Stimulated activated CD8-positive, alpha-beta memory T cell treated with anti-CD3 and anti-CD28 coated beads, Interleukin-12 subunit alpha, Interleukin-12 subunit beta, amount 100 ng/mL, for 1 hour (primary cell): ENCODE data around the gene UBN2.

Experiments
- DNase-seq: peaks from one replicate; pipeline ENCODE4 v3.0.0-alpha.2; 2020; ENCODE audit warnings: low read depth

UBN2 gene

DNA sequence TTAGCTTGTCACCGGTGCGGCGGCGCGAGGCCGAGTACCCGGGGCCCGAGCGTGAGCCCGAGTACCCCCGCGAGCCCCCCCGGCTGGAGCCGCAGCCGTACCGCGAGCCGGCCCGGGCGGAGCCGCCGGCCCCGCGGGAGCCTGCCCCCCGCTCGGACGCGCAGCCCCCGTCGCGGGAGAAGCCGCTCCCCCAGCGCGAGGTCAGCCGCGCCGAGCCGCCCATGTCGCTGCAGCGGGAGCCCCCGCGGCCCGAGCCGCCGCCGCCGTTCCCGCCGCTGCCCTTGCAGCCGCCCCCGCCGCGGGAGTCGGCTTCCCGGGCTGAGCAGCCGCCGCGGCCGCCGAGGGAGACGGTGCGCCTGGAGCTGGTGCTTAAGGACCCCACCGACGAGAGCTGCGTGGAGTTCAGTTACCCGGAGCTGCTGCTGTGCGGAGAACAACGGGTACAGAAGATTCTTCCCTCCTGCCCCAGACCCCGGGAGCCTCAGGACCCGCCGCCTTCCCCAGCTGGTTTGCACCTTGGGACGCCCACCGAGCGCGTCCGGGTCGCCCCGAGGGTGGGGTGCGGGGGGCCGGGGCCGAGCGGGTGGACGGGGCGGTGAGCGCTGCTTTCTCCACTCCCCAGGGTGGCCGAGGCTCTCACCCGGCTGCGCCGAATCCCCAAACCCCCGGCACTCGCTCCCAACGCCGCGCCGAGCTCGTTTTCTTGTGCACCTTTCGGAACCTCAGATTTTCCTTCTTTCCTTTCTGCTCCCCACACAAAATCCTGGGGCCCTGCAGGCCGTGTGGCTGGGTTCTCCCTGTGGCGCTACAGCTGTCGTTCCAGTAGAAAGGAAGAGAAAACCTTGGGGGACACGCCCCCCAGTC, 708 bp downstream of the UBN2 start:
- no peak for DNase-seq

DNA sequence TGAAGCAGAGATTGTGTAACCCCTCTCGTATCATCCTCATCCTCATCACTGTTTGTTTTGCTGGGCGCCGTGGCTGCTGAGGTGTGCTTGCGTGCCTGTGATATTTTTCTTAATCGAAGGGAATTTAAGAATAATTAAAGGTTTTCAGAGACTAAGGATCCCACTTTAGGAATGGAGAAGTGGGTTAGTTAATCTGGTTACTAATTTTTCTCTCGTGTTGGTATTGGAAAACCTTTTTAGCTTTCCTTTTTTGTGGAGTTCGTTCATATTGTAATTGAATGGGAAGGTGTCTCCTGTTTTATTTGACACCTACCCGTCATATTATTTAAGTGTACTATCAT, 1.3 kb downstream of the UBN2 start:
- DNase-seq, result no peak

DNA sequence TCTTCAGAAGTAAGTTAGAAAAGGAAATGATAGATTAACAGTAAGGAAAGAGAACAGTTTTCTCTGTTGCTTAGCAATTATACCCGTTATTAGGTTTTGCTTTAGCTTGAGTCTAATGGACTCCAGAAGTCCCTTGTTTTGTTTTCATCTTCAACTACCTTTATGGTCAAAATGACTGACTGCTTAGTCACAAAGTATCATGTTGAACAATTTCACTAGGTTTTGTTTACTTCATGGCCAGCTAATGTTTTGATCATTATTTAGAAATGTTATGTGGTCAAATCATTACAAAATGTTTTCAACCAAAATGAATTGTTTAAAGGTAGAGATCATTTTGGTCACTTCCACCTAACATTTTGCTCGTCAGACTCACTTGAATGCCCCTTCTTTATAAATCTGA, 1.9 kb downstream of the UBN2 start:
- no peak for DNase-seq

DNA sequence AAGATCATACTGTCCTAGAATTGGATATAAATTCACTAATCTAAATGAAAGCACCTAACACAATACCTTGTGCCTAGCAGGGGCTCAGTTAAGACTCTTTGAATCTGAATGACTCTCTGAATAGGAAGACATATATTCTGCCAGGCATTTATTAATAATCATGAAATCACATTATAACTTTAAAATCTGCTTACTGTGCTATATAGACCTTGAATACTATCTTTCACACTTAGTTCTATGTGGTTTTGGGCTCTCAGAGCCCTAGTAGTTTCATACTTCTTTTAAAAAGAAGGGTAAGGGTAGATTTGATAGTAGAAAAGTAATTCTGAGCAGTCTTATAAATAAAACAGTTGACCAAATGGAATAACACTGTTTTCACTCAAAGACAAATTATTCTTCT, 10.2 kb downstream of the UBN2 start:
- DNase-seq, result no peak

DNA sequence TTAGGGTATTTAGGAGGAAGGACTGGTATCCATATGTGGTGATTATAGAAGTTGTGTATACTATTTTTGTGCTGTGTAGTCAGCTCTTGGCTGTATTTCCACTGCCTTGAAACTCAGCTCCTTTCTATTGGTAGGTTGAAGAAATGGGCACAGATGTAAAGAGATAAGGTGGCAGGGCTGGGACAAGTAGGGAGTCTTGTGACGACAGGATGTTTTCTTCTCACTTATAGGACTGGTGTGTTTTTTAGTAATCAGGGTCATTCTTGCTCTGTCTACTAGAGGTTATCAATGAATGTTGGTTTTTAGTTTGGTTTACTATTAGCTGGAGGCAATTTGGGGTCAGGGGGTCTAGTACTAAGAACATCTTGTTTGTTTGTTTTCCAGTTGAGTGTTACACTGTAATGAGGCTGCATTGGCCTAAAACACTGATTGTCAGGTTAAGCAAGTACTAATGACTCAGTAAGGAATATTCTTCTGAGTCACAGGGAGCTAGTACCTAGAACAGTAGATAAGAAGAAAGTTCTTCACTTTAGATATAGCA, 11.8 kb downstream of the UBN2 start:
- no peak for DNase-seq

DNA sequence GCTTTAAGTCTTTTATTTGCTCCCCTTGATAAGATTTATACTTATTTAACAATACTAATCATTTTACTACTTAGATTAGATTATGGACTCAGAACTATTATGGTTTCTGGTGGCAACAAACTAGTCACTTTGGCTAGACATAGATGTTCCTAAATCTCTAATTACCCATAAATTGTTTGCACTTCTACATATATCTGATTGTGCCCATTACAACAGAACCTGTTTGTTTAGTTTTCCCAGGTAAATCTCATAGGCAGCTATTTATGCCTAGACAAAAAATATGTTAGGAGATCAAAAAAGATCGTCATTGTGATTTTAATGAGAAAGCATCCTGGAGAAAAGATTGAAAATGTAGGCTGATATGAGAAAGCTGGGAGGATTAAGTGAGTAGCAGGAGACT, 14.4 kb downstream of the UBN2 start:
- DNase-seq, result no peak

DNA sequence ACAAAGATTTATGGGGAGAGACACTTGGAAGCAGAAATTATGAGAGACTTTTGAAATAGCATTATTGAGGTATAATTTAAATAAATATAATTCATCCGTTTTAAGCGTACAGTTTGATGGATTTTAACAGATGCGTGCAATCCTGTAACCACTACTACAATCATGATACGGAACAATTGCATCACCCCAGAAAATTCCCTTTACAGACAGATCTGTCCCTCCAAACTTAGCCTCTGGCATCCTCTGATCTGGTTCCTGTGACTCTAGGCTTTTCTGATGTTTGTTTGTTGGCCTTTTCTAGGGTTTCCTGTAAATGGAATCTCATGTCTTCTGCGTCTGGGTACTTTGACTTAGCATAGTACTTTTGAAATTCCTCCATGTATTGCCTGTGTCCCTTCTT, 15.5 kb downstream of the UBN2 start:
- no peak for DNase-seq

DNA sequence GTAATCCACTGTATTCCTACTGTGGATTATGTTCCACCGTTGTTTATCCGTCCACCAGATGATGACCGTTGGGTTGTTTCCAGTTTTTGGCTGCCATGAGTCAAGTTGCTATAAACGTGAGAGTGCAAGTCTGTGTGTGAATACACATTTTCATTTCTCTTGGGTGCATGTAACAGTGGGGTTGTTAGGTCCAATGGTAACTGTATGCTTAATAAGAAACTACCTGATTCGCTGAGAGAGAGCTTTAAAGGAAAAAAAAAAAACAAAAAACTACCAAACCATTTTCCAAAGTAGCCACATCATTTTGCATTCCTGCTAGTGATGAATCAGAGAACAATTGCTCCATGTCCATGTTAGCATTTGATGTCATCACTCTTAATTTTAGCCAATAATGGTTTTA, 15.9 kb downstream of the UBN2 start:
- DNase-seq, result no peak

DNA sequence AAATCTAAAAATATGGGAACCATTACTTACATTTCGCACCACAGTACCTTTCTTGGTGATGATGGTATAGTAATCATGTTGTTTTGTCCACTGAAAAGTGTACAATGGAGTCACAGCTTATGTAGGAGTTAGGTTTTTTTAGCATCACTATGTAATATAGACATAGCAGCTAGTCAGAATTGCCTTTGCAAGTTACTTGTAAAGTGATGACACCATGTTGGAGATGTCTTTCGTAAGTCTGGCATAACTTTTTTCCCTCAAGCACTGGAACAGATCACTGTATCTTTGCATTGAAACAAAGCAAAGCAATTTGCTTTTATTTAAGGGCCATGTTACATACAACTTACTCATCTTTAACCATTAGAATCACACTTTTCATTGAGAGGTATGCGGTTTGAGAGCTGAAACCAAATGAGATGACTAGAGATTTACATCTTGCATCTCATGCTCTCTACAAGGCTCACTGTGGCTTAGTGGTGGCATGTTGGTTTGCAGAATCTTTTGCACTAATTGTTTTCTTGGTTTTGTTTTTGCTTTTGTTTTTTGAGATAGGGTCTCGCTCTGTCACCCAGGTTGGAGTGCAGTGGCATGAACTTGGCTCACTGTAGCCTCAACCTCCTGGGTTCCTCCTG, 18.3 kb downstream of the UBN2 start:
- no peak for DNase-seq

DNA sequence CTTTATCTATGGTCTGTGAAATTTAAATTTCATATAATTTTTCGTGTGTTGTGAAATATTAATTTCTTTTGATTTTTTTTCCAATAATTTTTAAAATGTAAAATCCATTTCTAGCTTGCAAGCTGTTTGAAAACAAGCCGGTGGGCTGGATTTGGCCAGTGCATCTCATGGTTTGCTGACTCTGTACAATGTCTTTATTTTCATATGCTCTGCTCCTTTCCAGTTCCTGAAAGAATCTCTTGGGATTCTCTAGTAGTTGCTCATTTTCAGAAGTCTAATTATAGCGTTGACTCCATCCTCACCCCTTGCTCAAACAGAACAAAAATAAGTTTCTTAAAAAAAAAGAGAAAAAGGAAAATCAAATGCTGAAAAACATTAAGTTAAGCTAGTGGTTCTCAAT, 21.4 kb downstream of the UBN2 start:
- no peak for DNase-seq

DNA sequence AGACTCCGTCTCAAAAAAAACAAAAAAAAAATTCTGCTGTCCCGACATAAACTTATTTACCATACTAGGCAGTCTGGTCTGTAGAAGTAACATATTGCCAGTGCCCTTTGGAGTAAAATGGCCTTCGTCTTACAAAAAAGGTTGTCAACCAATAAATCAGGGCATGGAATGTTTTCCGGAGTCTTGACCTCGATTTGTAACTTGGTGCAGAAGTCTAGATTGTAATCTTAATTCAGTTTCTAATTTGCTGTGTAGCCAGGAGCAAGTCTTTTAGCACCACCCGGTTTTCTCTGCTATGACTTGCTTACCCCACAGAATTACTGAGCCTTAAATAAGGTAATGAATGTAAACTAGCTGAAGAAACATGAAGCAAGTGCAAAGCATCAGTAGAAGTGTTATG, 23.2 kb downstream of the UBN2 start:
- no peak for DNase-seq

DNA sequence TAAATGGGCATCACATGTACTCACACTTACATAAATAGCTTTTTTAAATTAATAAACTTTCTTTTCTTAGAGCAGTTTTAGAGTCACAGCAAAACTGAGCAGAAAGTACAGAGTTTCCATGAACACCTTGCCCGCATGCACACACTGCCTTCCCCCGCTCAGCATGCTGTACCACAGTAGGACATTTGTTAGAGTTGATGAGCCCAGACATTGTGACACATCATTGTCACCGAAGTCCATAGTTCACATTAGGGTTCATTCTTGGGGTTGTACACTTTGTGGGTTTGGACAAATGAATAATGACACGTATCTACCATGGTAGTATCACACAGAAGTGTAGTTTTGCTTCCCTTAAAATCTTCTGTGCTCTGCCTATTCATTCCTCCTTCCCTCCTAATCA, 23.7 kb downstream of the UBN2 start:
- no peak for DNase-seq

DNA sequence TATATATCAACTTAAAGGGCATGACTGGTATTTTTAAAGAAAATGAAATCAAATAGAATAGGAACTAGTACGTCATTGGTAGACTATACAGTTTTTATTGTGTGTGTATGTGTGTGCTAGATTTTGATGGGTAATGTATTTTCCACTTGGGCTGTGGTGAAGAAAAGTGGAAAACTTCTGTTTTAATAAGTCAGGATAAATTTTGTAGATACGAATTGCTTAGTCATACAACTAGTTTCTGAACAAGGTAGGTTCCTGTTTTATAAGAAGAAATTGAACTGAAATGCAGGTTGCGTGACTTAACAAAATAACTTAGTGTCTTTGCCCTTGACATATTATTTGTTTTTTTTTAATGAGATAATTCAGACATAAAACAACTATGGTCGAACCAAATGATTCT, 24.3 kb downstream of the UBN2 start:
- DNase-seq, result no peak

DNA sequence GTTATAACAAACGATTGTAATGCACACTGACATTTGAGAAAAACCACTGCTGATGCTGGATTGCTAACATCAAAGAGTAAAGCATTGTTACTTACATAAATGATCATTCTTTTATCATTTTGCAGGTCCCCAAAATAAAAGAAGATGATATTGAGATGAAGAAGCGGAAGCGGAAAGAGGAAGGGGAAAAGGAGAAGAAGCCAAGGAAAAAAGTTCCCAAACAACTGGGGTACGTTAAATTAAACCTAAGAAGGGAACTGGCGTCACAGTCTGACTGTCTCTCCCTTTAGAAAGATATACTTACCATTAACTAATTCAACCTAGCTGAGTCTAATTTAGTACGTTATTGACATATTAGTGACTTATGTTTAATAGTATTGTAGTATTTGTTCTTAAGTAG, 28.1 kb downstream of the UBN2 start:
- no peak for DNase-seq

DNA sequence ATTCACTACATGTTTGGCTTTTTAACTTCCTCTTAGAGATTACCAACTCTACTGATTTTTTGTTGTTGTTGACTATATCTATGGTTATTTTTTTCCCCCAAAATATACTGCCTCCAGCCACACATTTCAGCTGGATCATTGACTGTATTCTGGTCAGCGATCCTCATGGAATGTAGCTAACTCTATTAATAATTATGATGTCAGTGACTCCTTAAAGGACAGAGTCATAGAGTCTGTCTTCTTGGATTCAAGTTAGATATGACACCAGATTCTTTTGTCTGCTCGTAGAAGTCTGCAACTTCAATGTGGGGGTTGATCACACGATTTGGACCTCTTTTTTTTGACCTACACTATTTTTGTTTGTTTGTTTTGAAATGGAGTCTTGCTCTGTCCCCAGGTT, 33.2 kb downstream of the UBN2 start:
- DNase-seq, result no peak

DNA sequence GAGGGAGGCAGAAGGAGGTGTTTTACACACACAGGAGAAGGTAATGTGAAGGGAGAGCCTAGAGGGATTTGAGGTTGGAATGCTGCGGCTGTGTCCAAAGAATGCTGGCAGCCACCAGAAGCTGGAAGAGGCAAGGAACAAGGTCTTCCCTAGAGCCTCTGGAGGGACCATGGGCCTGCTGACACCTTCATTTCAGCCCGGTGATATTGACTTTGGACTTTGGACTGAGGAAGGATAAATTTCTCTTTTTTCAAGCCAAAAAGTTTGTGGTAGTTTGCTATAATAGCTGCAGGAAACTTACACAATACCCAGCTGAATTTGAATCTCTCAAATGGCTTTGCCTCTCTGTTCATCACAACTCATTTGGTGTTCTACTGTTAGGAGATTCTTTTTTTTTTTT, 34.6 kb downstream of the UBN2 start:
- no peak for DNase-seq

DNA sequence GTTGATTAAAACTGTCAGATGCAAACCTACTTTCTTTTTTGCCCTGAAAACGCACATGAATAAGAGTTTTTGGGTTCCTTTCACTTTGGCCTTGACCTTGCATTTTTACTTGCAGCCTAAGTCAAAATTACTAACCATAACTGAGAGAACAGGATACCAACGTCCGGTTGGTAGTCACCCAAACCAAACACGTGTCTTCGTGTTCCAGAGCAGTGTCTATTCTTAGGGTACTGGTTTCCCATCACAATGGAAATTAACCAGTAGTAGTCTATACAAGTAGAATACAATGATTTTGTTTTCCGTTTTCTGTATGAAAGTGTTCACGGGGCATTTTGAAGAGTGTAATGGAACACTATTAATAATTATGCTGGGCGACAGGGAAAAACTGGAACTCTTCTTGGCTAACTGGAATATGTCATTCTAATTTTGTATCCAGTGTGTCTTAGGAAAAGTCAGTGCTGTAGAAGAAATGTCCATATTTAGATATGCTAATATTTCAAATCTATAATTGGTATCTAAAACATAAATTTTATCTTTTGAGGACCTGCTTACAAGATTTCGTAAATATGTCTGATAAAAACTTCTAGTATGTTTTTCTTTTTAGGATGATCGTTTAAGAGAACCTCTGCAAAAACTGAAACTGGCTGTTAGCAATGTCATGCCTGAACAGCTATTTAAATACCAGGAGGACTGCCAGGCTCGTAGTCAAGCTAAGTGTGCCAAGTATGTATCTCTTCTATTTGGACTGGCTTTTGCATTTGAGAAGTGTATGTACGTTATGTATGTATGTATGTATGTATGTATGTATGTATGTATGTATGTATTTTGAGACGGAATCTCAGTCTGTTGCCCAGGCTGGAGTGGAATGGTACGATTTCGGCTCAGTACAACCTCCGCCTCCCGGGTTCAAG, 40.9 kb downstream of the UBN2 start:
- no peak for DNase-seq

DNA sequence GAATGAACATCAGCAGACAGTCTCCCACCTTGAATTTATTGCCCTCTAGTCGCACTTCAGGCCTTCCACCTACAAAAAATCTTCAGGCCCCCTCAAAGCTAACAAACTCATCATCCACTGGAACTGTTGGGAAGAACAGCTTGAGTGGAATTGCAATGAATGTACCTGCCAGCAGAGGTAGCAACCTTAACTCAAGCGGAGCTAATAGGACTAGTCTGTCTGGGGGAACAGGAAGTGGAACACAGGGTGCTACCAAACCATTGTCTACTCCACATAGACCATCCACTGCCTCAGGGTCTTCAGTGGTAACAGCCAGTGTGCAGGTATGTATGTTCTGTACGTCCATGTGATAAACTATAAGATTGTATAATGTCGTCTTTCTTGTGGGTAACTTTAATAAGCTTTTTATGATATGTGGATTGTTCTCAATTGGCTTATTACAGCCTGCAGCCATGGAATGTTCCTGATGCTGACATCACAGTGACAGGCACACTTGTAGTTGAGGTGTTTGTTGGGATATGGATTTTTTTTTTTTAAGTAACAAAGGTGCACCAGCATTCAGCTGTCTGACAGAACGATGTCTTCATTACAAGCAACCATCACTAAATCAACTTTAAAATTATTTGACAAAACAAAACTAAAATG, 53.3 kb downstream of the UBN2 start:
- DNase-seq, result no peak

DNA sequence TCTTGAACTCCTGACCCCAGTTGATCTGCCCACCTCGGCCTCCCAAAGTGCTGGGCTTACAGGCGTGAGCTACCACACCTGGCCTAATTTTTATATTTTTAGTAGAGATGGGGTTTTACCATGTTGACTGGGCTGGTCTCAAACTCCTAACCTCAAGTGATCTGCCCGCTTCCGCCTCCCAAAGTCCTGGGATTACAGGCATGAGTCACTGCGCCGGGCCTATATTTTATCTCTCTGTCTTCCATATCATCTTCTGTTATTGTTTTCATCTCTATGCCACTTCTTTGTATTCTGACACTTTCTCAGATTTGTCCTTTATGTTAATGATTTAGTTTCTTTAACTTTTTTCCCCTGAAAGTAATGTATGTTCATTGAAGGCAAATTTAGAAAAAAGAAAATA, 55.1 kb downstream of the UBN2 start:
- no peak for DNase-seq

DNA sequence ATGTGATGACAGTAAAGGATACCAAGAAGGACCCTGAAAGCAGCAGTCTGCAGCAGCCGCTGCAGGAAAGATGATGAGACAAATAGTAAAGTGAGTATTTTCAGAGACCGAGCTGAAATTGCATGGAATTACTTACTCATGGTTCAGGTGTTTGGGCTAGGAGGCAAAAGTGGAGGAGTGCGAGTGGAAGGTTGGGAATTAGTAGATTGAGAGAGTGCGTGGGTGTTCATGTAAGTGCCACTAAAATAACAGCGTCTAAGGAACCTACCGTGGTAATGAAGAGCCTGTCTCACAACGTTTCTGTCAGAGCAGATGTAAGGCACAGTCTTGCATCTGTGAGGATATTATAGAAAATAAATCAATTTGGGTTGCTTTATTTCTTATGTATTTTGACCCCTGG, 61.8 kb downstream of the UBN2 start:
- DNase-seq, result no peak

DNA sequence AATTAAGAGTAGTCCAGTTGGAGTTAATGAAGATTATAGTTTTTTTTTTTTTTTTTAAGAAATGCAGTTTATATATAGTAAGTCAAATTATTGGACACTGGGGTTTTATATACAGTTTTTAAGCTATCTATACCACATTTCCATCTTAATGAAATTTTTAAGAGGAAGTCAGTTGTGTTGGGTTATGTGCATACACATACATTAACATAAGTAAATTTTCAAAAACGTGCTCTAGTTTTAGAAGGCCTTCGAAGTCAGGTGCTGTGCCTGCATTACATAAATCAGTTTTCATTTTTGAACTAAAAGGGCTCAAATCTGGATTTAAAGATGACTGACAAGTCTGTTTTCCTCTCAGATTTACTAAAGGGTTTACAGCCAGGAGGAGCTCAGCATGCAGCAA, 62.5 kb downstream of the UBN2 start:
- DNase-seq, result no peak

DNA sequence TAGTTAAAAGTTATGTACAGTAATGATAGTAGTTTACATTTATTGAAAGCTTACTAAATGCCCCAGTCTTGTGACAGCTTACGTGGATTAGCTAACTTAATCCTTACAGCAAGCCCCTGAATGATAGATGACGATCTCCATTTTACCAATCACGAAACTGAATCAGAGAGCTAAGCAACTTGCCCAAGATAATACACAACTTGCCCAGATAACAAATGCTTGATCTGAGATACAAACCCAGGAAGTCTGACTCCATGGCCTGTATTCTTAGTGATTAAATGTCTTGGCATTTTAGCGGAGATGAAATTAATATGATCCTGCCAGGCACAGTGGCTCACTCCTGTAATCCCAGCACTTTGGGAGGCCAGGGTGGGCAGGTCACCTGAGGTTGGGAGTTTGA, 63.2 kb downstream of the UBN2 start:
- DNase-seq, result no peak
